ENCODE results near the gene RCBTB1.

Gene RCBTB1

GRCh38 chr13:49536144-49536873 lies 49.0 kb downstream of the RCBTB1 start:
- Histone ChIP-seq H3K27me3 (ENCODE audit: control insufficient read depth, insufficient read depth, low read length) (no peaks in the 10 kb centered on the region), H3K27ac (ENCODE audit: low read depth, low read length) (no peak overlapping the region), H3K9ac (ENCODE audit: low read depth, low read length) (no peak overlapping the region), H3K4me1 (ENCODE audit: control insufficient read depth, insufficient read depth, low read length) (peaks cover 6% of the 10 kb centered on the region; the same call in 1 of the 2 replicates), H3K9me3 (ENCODE audit: control insufficient read depth, insufficient read depth, low read length) (no peaks in the 10 kb centered on the region), H3K4me3 (ENCODE audit: low read depth, low read length) (no peak overlapping the region), H3K36me3 (ENCODE audit: control insufficient read depth, insufficient read depth, low read length) (peaks cover 61% of the 10 kb centered on the region)

- Histone ChIP-seq H3K36me3 (ENCODE audit: control insufficient read depth, insufficient read depth, low read length) (peaks cover 41% of the 10 kb centered on the region), H3K4me3 (ENCODE audit: low read depth, low read length) (no peak overlapping the region), H3K27me3 (ENCODE audit: control insufficient read depth, insufficient read depth, low read length) (no peaks in the 10 kb centered on the region), H3K9me3 (ENCODE audit: control insufficient read depth, insufficient read depth, low read length) (no peaks in the 10 kb centered on the region), H3K4me1 (ENCODE audit: control insufficient read depth, insufficient read depth, low read length) (no peaks in the 10 kb centered on the region), H3K9ac (ENCODE audit: low read depth, low read length) (no peak overlapping the region), H3K27ac (ENCODE audit: low read depth, low read length) (no peak overlapping the region)
Measured at GRCh38 chr13:49533591-49534269, 51.6 kb downstream of the RCBTB1 start.

DNA sequence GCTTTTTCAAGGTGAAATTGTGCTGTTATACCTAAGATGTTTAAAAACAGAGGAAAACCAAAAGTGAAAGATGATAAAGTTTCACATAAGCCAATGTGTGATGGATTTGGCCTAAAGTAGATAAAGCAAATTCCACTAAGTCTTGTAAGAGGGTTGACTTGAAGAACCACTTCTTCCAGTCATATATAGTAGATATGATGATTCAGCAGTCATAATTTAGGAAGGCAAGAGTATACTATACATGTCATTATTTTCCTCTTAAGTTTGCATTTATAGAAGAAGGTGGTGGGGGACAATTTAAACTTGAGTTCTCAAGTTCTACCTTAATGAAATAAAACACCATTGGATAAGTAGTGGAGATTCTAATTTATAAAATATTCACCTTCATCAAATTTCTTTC lies 52.3 kb downstream of the RCBTB1 start:
- no peak overlapping the region for H3K27ac ChIP-seq (ENCODE audit: low read depth, low read length)

DNA sequence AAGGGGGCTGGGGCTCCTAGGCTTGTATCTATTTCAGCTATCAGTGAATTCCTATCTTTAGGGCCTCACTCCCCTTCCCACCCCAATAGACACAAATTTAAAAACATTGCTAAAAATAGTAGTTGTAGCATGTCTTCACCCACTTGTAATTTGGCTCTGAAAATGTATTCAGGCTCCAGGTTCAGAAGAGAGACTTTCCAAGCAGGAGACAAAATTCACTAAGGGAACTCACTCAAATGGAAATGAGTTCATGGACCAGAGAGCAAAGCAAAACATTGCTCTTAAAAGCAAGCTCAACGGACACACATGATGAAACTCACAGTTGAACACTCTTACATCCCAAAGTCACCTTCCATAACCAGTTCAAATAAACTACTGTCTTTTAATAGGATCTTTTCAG lies 52.8 kb downstream of the RCBTB1 start:
- H3K9ac ChIP-seq (ENCODE audit: low read depth, low read length), result no peak overlapping the region

More for the DNA sequence above, 52.3 kb downstream of the RCBTB1 start:
- Histone ChIP-seq H3K27me3 (ENCODE audit: control insufficient read depth, insufficient read depth, low read length) (no peaks in the 10 kb centered on the region), H3K4me1 (ENCODE audit: control insufficient read depth, insufficient read depth, low read length) (no peaks in the 10 kb centered on the region), H3K4me3 (ENCODE audit: low read depth, low read length) (no peak overlapping the region), H3K9me3 (ENCODE audit: control insufficient read depth, insufficient read depth, low read length) (no peaks in the 10 kb centered on the region), H3K36me3 (ENCODE audit: control insufficient read depth, insufficient read depth, low read length) (peaks cover 43% of the 10 kb centered on the region), H3K9ac (ENCODE audit: low read depth, low read length) (no peak overlapping the region)

DNA sequence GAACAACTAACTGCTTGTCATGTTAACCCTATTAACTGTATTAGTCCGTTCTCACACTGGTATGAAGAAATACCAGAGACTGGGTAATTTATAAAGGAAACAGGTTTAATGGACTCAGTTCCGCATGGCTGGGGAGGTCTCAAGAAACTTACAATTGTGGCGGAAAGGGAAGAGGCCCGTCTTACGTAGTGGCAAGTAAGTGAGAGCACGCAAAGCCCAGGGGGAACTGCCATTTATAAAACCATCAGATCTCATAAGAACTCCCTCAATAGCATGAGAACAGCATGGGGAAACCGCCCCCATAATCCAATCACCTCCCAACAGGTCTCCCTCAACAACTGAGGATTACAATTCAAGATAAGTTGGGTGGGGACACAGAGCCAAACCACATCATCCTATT lies 54.9 kb downstream of the RCBTB1 start:
- no peak overlapping the region for H3K4me3 ChIP-seq (ENCODE audit: low read depth, low read length)
- peaks cover 42% of the 10 kb centered on the region for H3K36me3 ChIP-seq (ENCODE audit: control insufficient read depth, insufficient read depth, low read length)
- no peak overlapping the region for H3K9ac ChIP-seq (ENCODE audit: low read depth, low read length)
- H3K4me1 ChIP-seq (ENCODE audit: control insufficient read depth, insufficient read depth, low read length), result no peaks in the 10 kb centered on the region
- H3K27ac ChIP-seq (ENCODE audit: low read depth, low read length), result no peak overlapping the region
- H3K9me3 ChIP-seq (ENCODE audit: control insufficient read depth, insufficient read depth, low read length), result no peaks in the 10 kb centered on the region
- H3K27me3 ChIP-seq (ENCODE audit: control insufficient read depth, insufficient read depth, low read length), result no peaks in the 10 kb centered on the region

More for the DNA sequence above, 52.8 kb downstream of the RCBTB1 start:
- Histone ChIP-seq H3K36me3 (ENCODE audit: control insufficient read depth, insufficient read depth, low read length) (peaks cover 42% of the 10 kb centered on the region), H3K27me3 (ENCODE audit: control insufficient read depth, insufficient read depth, low read length) (no peaks in the 10 kb centered on the region), H3K4me1 (ENCODE audit: control insufficient read depth, insufficient read depth, low read length) (no peaks in the 10 kb centered on the region), H3K9me3 (ENCODE audit: control insufficient read depth, insufficient read depth, low read length) (no peaks in the 10 kb centered on the region), H3K4me3 (ENCODE audit: low read depth, low read length) (no peak overlapping the region), H3K27ac (ENCODE audit: low read depth, low read length) (no peak overlapping the region)

- Histone ChIP-seq H3K9me3 (ENCODE audit: control insufficient read depth, insufficient read depth, low read length) (no peaks in the 10 kb centered on the region), H3K4me1 (ENCODE audit: control insufficient read depth, insufficient read depth, low read length) (no peaks in the 10 kb centered on the region), H3K27me3 (ENCODE audit: control insufficient read depth, insufficient read depth, low read length) (no peaks in the 10 kb centered on the region), H3K9ac (ENCODE audit: low read depth, low read length) (no peak overlapping the region), H3K4me3 (ENCODE audit: low read depth, low read length) (no peak overlapping the region), H3K27ac (ENCODE audit: low read depth, low read length) (no peak overlapping the region), H3K36me3 (ENCODE audit: control insufficient read depth, insufficient read depth, low read length) (peaks cover 29% of the 10 kb centered on the region)
Measured at GRCh38 chr13:49528161-49528560, 57.2 kb downstream of the RCBTB1 start.

GRCh38 chr13:49527123-49527522 lies 58.2 kb downstream of the RCBTB1 start:
- peaks cover 20% of the 10 kb centered on the region for H3K36me3 ChIP-seq (ENCODE audit: control insufficient read depth, insufficient read depth, low read length)

DNA sequence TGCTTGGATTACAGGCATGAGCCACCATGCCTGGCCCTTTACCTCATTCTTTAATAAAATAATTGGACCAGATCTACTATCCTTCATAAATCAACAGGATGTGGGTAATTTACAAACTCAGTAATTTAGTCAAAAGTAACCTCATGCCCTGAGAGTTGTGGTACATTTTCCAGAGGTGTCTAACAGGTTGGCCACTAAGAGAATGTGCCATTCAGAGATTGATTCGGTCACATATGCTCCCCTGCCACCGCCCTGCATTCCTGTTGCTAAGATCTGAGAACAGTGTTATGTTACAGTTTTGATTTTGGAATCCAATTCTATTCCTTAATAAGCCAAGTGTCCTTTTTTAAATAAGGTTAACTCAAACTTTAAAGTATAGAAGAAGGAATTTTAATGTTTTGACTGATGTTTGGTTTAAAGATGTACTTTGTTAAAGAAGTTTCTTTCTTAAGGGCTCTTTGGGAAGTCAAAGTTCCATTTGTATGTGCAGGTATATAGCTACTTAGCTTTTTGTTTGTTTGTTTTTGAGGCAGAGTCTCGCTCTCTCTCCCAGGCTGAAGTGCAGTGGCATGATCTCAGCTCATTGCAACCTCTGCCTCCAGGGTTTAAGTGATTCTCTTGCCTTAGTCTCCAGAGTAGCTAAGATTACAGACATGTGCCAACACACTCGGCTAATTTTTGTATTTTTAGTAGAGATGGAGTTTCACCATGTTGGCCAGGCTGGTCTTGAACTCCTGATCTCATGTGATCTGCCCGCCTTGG lies 60.4 kb downstream of the RCBTB1 start:
- no peaks in the 10 kb centered on the region for H3K27me3 ChIP-seq (ENCODE audit: control insufficient read depth, insufficient read depth, low read length)
- no peaks in the 10 kb centered on the region for H3K9me3 ChIP-seq (ENCODE audit: control insufficient read depth, insufficient read depth, low read length)
- H3K4me3 ChIP-seq (ENCODE audit: low read depth, low read length), result no peak overlapping the region
- H3K36me3 ChIP-seq (ENCODE audit: control insufficient read depth, insufficient read depth, low read length), result peaks cover 9% of the 10 kb centered on the region; the same call in 1 of the 2 replicates
- no peak overlapping the region for H3K9ac ChIP-seq (ENCODE audit: low read depth, low read length)
- H3K4me1 ChIP-seq (ENCODE audit: control insufficient read depth, insufficient read depth, low read length), result no peaks in the 10 kb centered on the region
- no peak overlapping the region for H3K27ac ChIP-seq (ENCODE audit: low read depth, low read length)

More at GRCh38 chr13:49527123-49527522, 58.2 kb downstream of the RCBTB1 start:
- H3K9ac ChIP-seq (ENCODE audit: low read depth, low read length), result no peak overlapping the region
- H3K9me3 ChIP-seq (ENCODE audit: control insufficient read depth, insufficient read depth, low read length), result no peaks in the 10 kb centered on the region
- no peaks in the 10 kb centered on the region for H3K27me3 ChIP-seq (ENCODE audit: control insufficient read depth, insufficient read depth, low read length)
- H3K4me1 ChIP-seq (ENCODE audit: control insufficient read depth, insufficient read depth, low read length), result no peaks in the 10 kb centered on the region
- H3K27ac ChIP-seq (ENCODE audit: low read depth, low read length), result no peak overlapping the region
- H3K4me3 ChIP-seq (ENCODE audit: low read depth, low read length), result no peak overlapping the region

- Histone ChIP-seq H3K36me3 (ENCODE audit: control insufficient read depth, insufficient read depth, low read length) (no peaks in the 10 kb centered on the region), H3K27me3 (ENCODE audit: control insufficient read depth, insufficient read depth, low read length) (no peaks in the 10 kb centered on the region), H3K4me3 (ENCODE audit: low read depth, low read length) (no peak overlapping the region), H3K4me1 (ENCODE audit: control insufficient read depth, insufficient read depth, low read length) (peaks cover 7% of the 10 kb centered on the region; the same call in 1 of the 2 replicates), H3K27ac (ENCODE audit: low read depth, low read length) (no peak overlapping the region), H3K9ac (ENCODE audit: low read depth, low read length) (no peak overlapping the region), H3K9me3 (ENCODE audit: control insufficient read depth, insufficient read depth, low read length) (no peaks in the 10 kb centered on the region)
Measured at GRCh38 chr13:49521224-49521623, 64.1 kb downstream of the RCBTB1 start.

DNA sequence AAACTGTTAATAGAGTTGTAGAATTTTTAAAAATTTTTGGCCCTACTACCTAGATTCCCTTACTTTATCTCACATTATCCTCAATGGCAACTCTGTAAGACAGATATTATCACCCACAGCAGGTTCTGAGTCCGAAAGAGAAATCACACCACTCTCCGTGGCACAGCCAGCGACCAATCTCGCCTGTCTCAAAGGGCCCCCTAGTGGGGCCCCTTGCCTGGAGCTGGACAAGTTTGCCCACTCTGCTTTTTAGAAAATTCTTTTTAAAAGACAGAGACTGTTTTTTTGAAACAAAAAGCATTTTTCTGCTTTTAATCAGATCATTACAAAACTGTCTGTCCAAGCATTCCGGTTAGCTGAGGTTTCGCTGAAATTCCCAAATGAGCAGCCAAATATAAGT lies 67.9 kb downstream of the RCBTB1 start:
- Histone ChIP-seq H3K27ac (ENCODE audit: low read depth, low read length) (no peak overlapping the region), H3K9me3 (ENCODE audit: control insufficient read depth, insufficient read depth, low read length) (no peaks in the 10 kb centered on the region), H3K4me3 (ENCODE audit: low read depth, low read length) (no peak overlapping the region), H3K9ac (ENCODE audit: low read depth, low read length) (no peak overlapping the region), H3K27me3 (ENCODE audit: control insufficient read depth, insufficient read depth, low read length) (no peaks in the 10 kb centered on the region), H3K36me3 (ENCODE audit: control insufficient read depth, insufficient read depth, low read length) (no peaks in the 10 kb centered on the region), H3K4me1 (ENCODE audit: control insufficient read depth, insufficient read depth, low read length) (peaks cover 7% of the 10 kb centered on the region; the same call in 1 of the 2 replicates)

DNA sequence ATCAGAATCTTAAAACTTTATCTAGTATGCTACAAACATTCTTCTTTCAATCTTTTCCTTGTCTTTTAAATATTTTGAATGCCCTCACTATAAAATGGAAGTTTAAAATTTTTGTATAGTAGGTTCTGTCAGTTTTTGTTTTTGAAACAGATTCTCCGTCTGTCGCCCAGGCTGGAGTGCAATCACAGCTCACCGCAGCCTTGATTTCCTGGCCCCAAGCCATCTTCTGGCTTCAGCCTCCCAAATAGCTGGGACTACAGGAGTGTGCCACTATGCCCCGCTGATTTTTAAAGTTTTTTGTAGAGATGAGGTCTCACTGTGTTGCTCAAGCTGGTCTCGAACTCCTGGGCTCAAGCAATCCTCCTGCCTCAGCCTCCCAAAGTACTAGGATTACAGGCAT lies 68.9 kb downstream of the RCBTB1 start:
- H3K27ac ChIP-seq (ENCODE audit: low read depth, low read length), result no peak overlapping the region
- no peak overlapping the region for H3K4me3 ChIP-seq (ENCODE audit: low read depth, low read length)
- peaks cover 7% of the 10 kb centered on the region; the same call in 1 of the 2 replicates for H3K4me1 ChIP-seq (ENCODE audit: control insufficient read depth, insufficient read depth, low read length)
- H3K36me3 ChIP-seq (ENCODE audit: control insufficient read depth, insufficient read depth, low read length), result no peaks in the 10 kb centered on the region
- no peaks in the 10 kb centered on the region for H3K9me3 ChIP-seq (ENCODE audit: control insufficient read depth, insufficient read depth, low read length)
- no peaks in the 10 kb centered on the region for H3K27me3 ChIP-seq (ENCODE audit: control insufficient read depth, insufficient read depth, low read length)
- H3K9ac ChIP-seq (ENCODE audit: low read depth, low read length), result no peak overlapping the region

All from HUES48 (cell line).